MM.1S (cell line): ENCODE measurements around the gene NCOR2.

ENCODE experiments used
- DNase-seq: peaks from one replicate; pipeline ENCODE4 v3.0.0-alpha.2; 2015
- H2AFZ ChIP-seq: fragments of 300-600 bp; sonication (generic); 2 replicates; pipeline ENCODE4 v1.6.0; 2016; ENCODE audit warnings: antibody characterized with exemption, low read length
- H3F3A ChIP-seq: fragments of 300-600 bp; sonication (generic); 2 replicates; pipeline ENCODE4 v1.6.1; 2016; ENCODE audit warnings: mild to moderate bottlenecking, antibody characterized with exemption, low read length, moderate library complexity, mixed read lengths; ENCODE audit not compliant: insufficient read depth
- H3K27ac ChIP-seq: fragments of 300-600 bp; sonication (generic); 2 replicates; pipeline ENCODE4 v1.5.1; 2016; ENCODE audit warnings: mild to moderate bottlenecking, low read length
- H3K27me3 ChIP-seq: fragments of 300-600 bp; sonication (generic); replicated peaks from 2 replicates; pipeline ENCODE4 v1.6.0; 2016; ENCODE audit warnings: low read length; ENCODE audit not compliant: insufficient read depth
- H3K36me3 ChIP-seq: fragments of 300-600 bp; sonication (generic); replicated peaks from 2 replicates; pipeline ENCODE4 v1.6.1; 2016; ENCODE audit warnings: mild to moderate bottlenecking, low read length, mixed read lengths; ENCODE audit not compliant: insufficient read depth
- H3K4me1 ChIP-seq: fragments of 300-600 bp; sonication (generic); 2 replicates; pipeline ENCODE4 v1.6.1; 2016; ENCODE audit warnings: low read length, mixed read lengths
- H3K4me2 ChIP-seq: fragments of 300-600 bp; sonication (generic); 2 replicates; pipeline ENCODE4 v1.6.0; 2016; ENCODE audit warnings: low read depth, low read length
- H3K4me3 ChIP-seq: fragments of 300-600 bp; sonication (generic); 2 replicates; pipeline ENCODE4 v1.5.1; 2016; ENCODE audit warnings: low read length, mixed read lengths
- H3K79me2 ChIP-seq: fragments of 300-600 bp; sonication (generic); 2 replicates; pipeline ENCODE4 v1.6.1; 2016; ENCODE audit warnings: mixed run types, low read length, mixed read lengths
- H3K9ac ChIP-seq: fragments of 300-600 bp; sonication (generic); 2 replicates; pipeline ENCODE4 v1.6.1; 2016; ENCODE audit warnings: low read length, mixed read lengths
- H3K9me2 ChIP-seq: fragments of 300-600 bp; sonication (generic); replicated peaks from 2 replicates; pipeline ENCODE4 v1.6.1; 2016; ENCODE audit warnings: mild to moderate bottlenecking, low read length, mixed read lengths; ENCODE audit not compliant: insufficient read depth
- H3K9me3 ChIP-seq: fragments of 300-600 bp; sonication (generic); replicated peaks from 2 replicates; pipeline ENCODE4 v1.6.1; 2016; ENCODE audit warnings: mild to moderate bottlenecking, low read length, mixed read lengths; ENCODE audit not compliant: insufficient read depth
- H4K20me1 ChIP-seq: fragments of 300-600 bp; sonication (generic); 2 replicates; pipeline ENCODE4 v1.6.1; 2016; ENCODE audit warnings: mild to moderate bottlenecking, low read length, moderate library complexity, mixed read lengths; ENCODE audit not compliant: insufficient read depth
- CTCF ChIP-seq: fragments of 300-600 bp; sonication (generic); IDR thresholded peaks from 2 replicates; pipeline ENCODE4 v1.5.1; 2016; ENCODE audit warnings: antibody characterized with exemption, low read length, mixed read lengths
- EZH2 ChIP-seq: fragments of 300-600 bp; sonication (generic); optimal IDR thresholded peaks from 2 replicates; pipeline ENCODE3; 2017; ENCODE audit warnings: low read depth, mild to moderate bottlenecking, antibody characterized with exemption, low read length, mixed read lengths
- EZH2phosphoT487 ChIP-seq: fragments of 300-600 bp; sonication (generic); IDR thresholded peaks from 2 replicates; pipeline ENCODE4 v1.6.1; 2018; ENCODE audit warnings: antibody characterized with exemption, low read length

NCOR2 gene

DNA sequence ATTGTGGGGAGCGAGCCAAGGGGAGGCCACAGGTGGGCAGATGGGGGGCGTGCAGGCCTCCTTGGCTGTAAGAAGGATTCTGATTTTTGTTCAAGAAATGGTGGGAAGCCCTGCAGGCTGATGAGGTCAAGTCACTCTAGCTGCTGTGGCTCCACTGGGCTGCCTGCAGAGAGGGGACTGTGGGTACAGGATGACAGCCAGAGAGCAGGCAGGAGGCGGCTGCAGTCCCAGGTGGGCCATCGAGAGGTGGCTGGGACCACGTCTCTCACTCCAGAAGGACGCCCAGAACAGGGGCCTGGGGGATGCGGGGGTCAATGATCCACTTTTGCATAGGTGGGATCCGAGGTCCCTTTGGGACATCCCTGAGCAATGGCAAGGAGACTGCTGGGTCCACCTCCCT is 9.1 kb downstream of the NCOR2 start:
- H3K9ac ChIP-seq, result no peak overlapping the region
- DNase-seq, result no peak
- no peak overlapping the region for H3K27ac ChIP-seq
- H3K36me3 ChIP-seq, result no peaks in the 10 kb centered on the region
- H3K9me3 ChIP-seq, result no peaks in the 10 kb centered on the region
- H3K79me2 ChIP-seq, result peaks cover 99% of the 10 kb centered on the region
- H3F3A ChIP-seq, result no peaks in the 10 kb centered on the region
- no peaks in the 10 kb centered on the region for H3K27me3 ChIP-seq
- H2AFZ ChIP-seq, result no peak overlapping the region
- no peak overlapping the region for H3K4me2 ChIP-seq
- no peaks in the 10 kb centered on the region for H3K4me1 ChIP-seq
- no peaks in the 10 kb centered on the region for H3K9me2 ChIP-seq
- no peaks in the 10 kb centered on the region; the same call in 1 of the 2 replicates for H4K20me1 ChIP-seq
- no peak overlapping the region for H3K4me3 ChIP-seq
- TF ChIP-seq CTCF (no peak), EZH2 (no peak), EZH2phosphoT487 (no peak)

DNA sequence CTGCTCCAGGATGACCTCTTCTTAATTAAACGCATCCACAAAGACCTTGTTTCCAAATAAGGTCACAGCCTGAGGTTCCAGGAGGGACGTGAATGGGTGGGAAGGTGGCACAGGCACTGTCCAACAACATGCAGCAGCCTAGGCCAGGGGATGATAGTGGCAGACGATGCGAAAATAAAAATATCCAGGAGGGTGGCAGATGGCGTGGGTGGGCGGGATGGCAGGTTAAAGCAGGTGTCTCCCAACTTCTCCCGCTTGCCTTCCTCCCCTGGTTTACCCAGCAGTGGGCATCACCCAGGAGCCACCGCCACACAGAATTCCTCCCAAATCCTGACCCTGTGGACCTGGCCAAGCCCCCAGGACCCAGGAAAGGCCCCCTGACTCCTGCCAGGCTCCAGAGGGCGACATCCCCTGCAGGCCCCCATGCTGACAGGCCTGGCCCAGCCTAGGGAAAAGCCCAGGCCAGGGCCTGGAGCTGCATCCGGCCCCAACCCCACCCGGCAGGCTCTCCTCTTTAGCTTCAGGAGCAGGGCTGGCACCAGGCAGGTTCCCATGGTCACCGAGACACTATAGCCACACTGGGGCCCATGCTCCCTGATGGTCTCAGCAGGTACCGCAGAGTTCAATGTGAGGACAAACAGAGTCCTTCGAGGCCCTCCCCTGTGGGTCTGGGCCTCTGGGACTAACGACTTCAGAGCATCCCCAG is 9.7 kb downstream of the NCOR2 start:
- no peak for TF ChIP-seq EZH2
- no peak for TF ChIP-seq EZH2phosphoT487
- TF ChIP-seq CTCF, result no peak
- no peak overlapping the region for H3K4me2 ChIP-seq
- no peaks in the 10 kb centered on the region for H3K9me3 ChIP-seq
- H3K79me2 ChIP-seq, result peaks cover 99% of the 10 kb centered on the region
- no peaks in the 10 kb centered on the region for H3F3A ChIP-seq
- no peak overlapping the region for H3K9ac ChIP-seq
- H2AFZ ChIP-seq, result no peak overlapping the region
- no peaks in the 10 kb centered on the region for H3K36me3 ChIP-seq
- no peaks in the 10 kb centered on the region for H3K27me3 ChIP-seq
- no peaks in the 10 kb centered on the region for H3K4me1 ChIP-seq
- no peaks in the 10 kb centered on the region; the same call in 1 of the 2 replicates for H4K20me1 ChIP-seq
- DNase-seq, result no peak
- no peaks in the 10 kb centered on the region for H3K9me2 ChIP-seq
- no peak overlapping the region for H3K4me3 ChIP-seq
- no peak overlapping the region for H3K27ac ChIP-seq

GRCh38 chr12:124556896-124557501 is 10.4 kb downstream of the NCOR2 start:
- Histone ChIP-seq H2AFZ (no peak overlapping the region), H3K9ac (no peak overlapping the region), H3F3A (no peaks in the 10 kb centered on the region), H3K4me1 (no peaks in the 10 kb centered on the region), H3K27me3 (no peaks in the 10 kb centered on the region), H3K27ac (no peak overlapping the region), H3K4me2 (no peak overlapping the region), H3K79me2 (peaks cover 99% of the 10 kb centered on the region), H3K36me3 (no peaks in the 10 kb centered on the region), H3K9me2 (no peaks in the 10 kb centered on the region), H4K20me1 (no peaks in the 10 kb centered on the region; the same call in 1 of the 2 replicates), H3K9me3 (no peaks in the 10 kb centered on the region), H3K4me3 (no peak overlapping the region)
- no peak for DNase-seq
- TF ChIP-seq CTCF, result no peak
- TF ChIP-seq EZH2phosphoT487, result no peak
- TF ChIP-seq EZH2, result no peak
